ENCODE results near the gene MRPL53.
"Not testable (repeated sequence)": the region's sequence is repeated elsewhere in the genome, so short reads cannot be mapped to it uniquely, and the experiment has no call there.

Gene MRPL53

GRCh38 chr2:74472945-74473258 lies 422 bp upstream of the MRPL53 start:
- in situ Hi-C loops (cut with HindIII; ENCODE audit: low pct_ligation_motif_present, low sequenced_read_pairs) = no loop called here
- no peaks in the 10 kb centered on the region for H3K27me3 ChIP-seq (replicated peaks)
- peak overlapping the region; percentile 87 for H3K4me3 ChIP-seq (ENCODE audit: low read depth, low read length)

DNA sequence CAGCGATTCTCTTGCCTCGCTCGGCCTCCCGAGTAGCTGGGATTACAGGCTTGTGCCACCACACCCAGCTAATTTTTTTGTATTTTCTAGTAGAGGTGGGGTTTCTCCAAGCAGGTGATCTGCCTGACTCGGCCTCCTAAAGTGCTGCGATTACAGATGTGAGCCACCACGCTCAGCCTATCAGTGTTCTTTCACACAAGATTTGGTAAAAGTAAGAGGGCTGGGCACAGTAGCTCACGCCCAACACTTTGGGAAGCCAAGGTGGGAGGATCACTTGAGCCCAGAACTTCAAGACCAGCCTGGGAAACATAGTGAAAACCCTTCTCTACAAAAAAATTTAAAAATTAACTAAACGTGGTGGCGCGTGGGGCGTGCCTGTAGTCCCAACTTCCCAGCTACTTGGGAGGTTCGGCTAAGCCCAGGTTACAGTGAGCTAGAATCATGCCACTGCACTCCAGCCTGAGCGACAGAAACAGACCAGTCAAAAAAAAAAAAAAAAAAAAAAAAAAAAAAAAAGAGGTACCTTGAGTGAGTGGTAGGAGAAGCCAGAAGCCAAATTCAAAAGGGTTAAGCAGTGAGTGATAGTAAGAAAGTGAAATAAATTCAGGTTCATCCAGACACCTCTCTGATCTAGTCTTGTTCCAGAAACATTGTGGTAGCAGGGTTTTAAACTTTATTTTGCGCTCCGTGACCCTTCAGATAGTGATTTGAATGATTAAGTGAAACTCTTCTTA lies 981 bp downstream of the MRPL53 start:
- no peak for DNase-seq
- no peak for TF ChIP-seq CTCF (IDR thresholded peaks at IDR 0.05; ENCODE audit: low read depth, low read length, missing control alignments)
- Histone ChIP-seq H3K4me3 (ENCODE audit: low read depth, low read length) (peak overlapping the region; percentile 87), H3K27me3 (replicated peaks) (no peaks in the 10 kb centered on the region), H3K36me3 (replicated peaks) (peaks cover 15% of the 10 kb centered on the region), H3K27ac (peak overlapping the region; percentile 64)
- in situ Hi-C loops (cut with HindIII; ENCODE audit: low pct_ligation_motif_present, low sequenced_read_pairs) = no loop called here

More at GRCh38 chr2:74472945-74473258, 422 bp upstream of the MRPL53 start:
- H3K27ac ChIP-seq = peak overlapping the region; percentile 64
- H3K36me3 ChIP-seq (replicated peaks) = peaks cover 15% of the 10 kb centered on the region
- DNase-seq = no peak
- no peak for TF ChIP-seq CTCF (IDR thresholded peaks at IDR 0.05; ENCODE audit: low read depth, low read length, missing control alignments)

DNA sequence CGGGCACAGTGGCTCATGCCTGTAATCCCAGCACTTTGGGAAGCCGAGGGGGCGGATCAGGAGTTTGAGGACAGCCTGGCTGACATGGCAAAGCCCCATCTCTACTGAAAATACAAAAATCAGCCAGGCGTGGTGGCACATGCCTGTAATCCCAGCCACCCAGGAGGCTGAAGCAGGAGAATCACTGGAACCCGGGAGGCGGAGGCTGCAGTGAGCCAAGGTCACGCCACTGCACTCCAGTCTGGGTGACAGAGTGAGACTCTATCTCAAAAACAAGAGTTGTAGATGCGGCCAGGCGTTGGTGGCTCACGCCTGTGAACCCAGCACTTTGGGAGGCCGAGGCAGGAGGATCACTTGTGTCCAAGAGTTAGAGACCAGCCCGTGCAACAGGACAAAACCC lies 1.7 kb downstream of the MRPL53 start:
- peaks cover 15% of the 10 kb centered on the region for H3K36me3 ChIP-seq (replicated peaks)
- DNase-seq; H3K27me3 ChIP-seq (replicated peaks); H3K4me3 ChIP-seq (ENCODE audit: low read depth, low read length); in situ Hi-C loops (cut with HindIII; ENCODE audit: low pct_ligation_motif_present, low sequenced_read_pairs); H3K27ac ChIP-seq: not testable (repeated sequence)

DNA sequence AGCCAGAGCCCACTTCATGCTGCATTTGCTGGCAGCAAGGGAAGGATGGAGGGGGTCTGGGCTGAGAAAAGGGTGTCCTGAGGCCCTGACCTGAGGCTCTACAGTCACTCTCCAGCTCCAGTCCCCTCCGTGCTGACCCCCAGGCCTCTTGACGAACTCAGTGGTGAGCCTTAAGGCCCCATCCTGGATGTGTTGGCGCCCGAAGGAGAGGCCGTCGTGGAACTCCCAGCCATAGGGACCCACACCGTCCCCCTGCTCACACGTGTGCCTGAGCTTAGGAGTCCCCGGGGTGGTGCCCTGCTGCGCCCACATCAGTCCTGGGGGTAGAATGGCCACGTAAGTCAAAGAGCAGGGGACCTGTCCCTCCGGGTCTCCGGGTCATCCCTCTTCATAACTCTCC lies 8.1 kb downstream of the MRPL53 start:
- DNase-seq = no peak

GRCh38 chr2:74462786-74463105 lies 9.7 kb downstream of the MRPL53 start:
- no peak for DNase-seq
- H3K4me3 ChIP-seq (ENCODE audit: low read depth, low read length) = no peak overlapping the region
- in situ Hi-C loops (cut with HindIII; ENCODE audit: low pct_ligation_motif_present, low sequenced_read_pairs) = no loop called here
- H3K27ac ChIP-seq = no peak overlapping the region
- H3K36me3 ChIP-seq (replicated peaks) = peaks cover 24% of the 10 kb centered on the region
- no peaks in the 10 kb centered on the region for H3K27me3 ChIP-seq (replicated peaks)
- no peak for TF ChIP-seq CTCF (IDR thresholded peaks at IDR 0.05; ENCODE audit: low read depth, low read length, missing control alignments)

More for the DNA sequence above, 8.1 kb downstream of the MRPL53 start:
- peak overlapping the region; percentile 88 for H3K4me3 ChIP-seq (ENCODE audit: low read depth, low read length)
- in situ Hi-C loops (cut with HindIII; ENCODE audit: low pct_ligation_motif_present, low sequenced_read_pairs) = no loop called here
- H3K27me3 ChIP-seq (replicated peaks) = no peaks in the 10 kb centered on the region
- peak overlapping the region; percentile 68 for H3K27ac ChIP-seq
- no peak for TF ChIP-seq CTCF (IDR thresholded peaks at IDR 0.05; ENCODE audit: low read depth, low read length, missing control alignments)
- peaks cover 24% of the 10 kb centered on the region for H3K36me3 ChIP-seq (replicated peaks)

DNA sequence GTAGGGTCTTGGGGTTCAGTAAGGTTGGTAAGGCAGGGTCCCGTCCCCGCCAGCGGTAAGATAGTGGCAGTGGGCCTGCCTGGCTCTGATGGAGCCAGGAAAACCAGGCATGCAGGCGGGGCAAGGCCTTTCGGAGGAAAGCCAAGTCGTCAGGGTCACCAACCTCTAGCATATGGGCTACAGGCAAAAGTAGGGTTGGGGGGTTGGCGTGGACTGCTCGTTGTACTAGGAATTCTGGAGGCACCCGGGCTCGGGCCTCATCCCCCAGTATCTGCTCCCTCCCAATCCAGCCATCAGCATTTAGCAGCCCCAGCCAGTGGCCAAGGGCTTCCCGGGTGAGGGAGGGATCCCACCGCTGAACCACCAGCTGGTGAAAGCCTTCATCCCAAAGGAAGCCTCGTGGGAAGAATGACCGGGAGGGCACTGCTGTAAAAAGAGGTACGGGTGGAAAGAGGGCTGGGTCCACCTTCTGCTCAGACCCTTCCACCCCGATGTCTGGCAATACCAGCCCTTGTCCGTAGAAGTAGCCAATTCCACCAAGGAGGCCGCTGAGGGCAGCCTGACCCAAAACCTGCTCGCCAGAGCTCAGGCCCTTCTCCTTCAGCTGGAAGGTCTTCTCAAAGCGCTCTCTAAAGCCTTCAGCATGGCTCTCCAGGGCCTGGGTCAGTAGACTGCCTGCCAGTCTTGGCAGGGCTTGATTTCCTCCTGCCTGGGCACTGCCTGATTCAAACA lies 10.3 kb downstream of the MRPL53 start:
- no peak overlapping the region for H3K4me3 ChIP-seq (ENCODE audit: low read depth, low read length)
- peaks cover 24% of the 10 kb centered on the region for H3K36me3 ChIP-seq (replicated peaks)
- in situ Hi-C loops (cut with HindIII; ENCODE audit: low pct_ligation_motif_present, low sequenced_read_pairs) = no loop called here
- DNase-seq = no peak
- no peak for TF ChIP-seq CTCF (IDR thresholded peaks at IDR 0.05; ENCODE audit: low read depth, low read length, missing control alignments)
- no peak overlapping the region for H3K27ac ChIP-seq
- H3K27me3 ChIP-seq (replicated peaks) = no peaks in the 10 kb centered on the region
